Endothelial cell of umbilical vein (primary cell): Measurements from ENCODE around the gene IFIT3. TPM values are rescaled to one million over a fixed set of nuclear protein-coding genes. Genes with fewer than 3 reads are reported as not detected.

Source experiments
- BruUV-seq: library from RNA; stranded (reverse); fragments of 400-500 nt; replicated peaks from 2 replicates; lab custom pipeline; 2021; lab: Mats Ljungman, UMichigan
- CTCF ChIA-PET: fragments of 300-600, 350-600 bp; sonication (Branson Sonifier 250); formaldehyde crosslinking; loops from one replicate; lab custom pipeline; 2021; ENCODE audit warnings: antibody characterized with exemption, inconsistent platforms; lab: Charles Lee
- POLR2A ChIA-PET: fragments of 300-600, 350-600 bp; sonication (Branson Sonifier 250); formaldehyde crosslinking; loops from one replicate; lab custom pipeline; 2021; ENCODE audit warnings: antibody characterized with exemption, inconsistent platforms; lab: Charles Lee
- DNase-seq: peaks from one replicate; pipeline ENCODE4 v3.0.0-alpha.2; 2011; ENCODE audit warnings: low read depth, low spot score
- FAIRE-seq: peaks from 2 replicates; lab custom pipeline; 2011; peaks lifted over from hg19 to GRCh38; lab: Jason Lieb, UNC
- H2AFZ ChIP-seq: 2 replicates; pipeline ENCODE4 v1.6.0; 2012; ENCODE audit warnings: low read depth, low read length, control low read depth, inconsistent platforms
- H3K27ac ChIP-seq: 2 replicates; pipeline ENCODE4 v1.5.1; 2011; ENCODE audit warnings: low read depth, mild to moderate bottlenecking, control low read depth, low read length, moderate library complexity; ENCODE audit not compliant: insufficient read depth
- H3K27me3 ChIP-seq, 2 experiments: 2 replicates each; pipeline versions ENCODE4 v1.6.0 to v1.6.1; 2011; ENCODE audit warnings: low read length in 2 of 2, mixed read lengths in 1 of 2; ENCODE audit not compliant: control insufficient read depth in 2 of 2, insufficient read depth in 2 of 2
- H3K36me3 ChIP-seq, 2 experiments: 2 replicates in 1 of 2; 3 replicates in 1 of 2; pipeline ENCODE4 v1.5.1; 2011; ENCODE audit warnings: low read length in 2 of 2, mild to moderate bottlenecking in 1 of 2, moderate library complexity in 1 of 2; ENCODE audit not compliant: control insufficient read depth in 2 of 2, insufficient read depth in 2 of 2; ENCODE audit errors: extremely low read depth in 1 of 2
- H3K4me1 ChIP-seq: 3 replicates; pipeline ENCODE4 v1.5.1; 2011; ENCODE audit warnings: mild to moderate bottlenecking, low read length; ENCODE audit not compliant: control insufficient read depth, insufficient read depth; ENCODE audit errors: extremely low read depth
- H3K4me2 ChIP-seq: 2 replicates; pipeline ENCODE4 v1.6.1; 2011; ENCODE audit warnings: low read length, control low read depth, mixed read lengths; ENCODE audit not compliant: insufficient read depth
- H3K4me3 ChIP-seq, 3 experiments: fragments of 200-600 bp in 1 of 3; sonication (generic), shearing (Covaris generic) in 1 of 3; replicated peaks in 1 of 3; 2 replicates each; pipeline ENCODE4 v1.5.1; 2011 to 2016; ENCODE audit warnings: control low read depth in 3 of 3, low read length in 3 of 3, mild to moderate bottlenecking in 2 of 3, inconsistent platforms in 1 of 3, low read depth in 1 of 3, moderate library complexity in 1 of 3; ENCODE audit not compliant: insufficient read depth in 1 of 3
- H3K79me2 ChIP-seq: 2 replicates; pipeline ENCODE4 v1.6.0; 2012; ENCODE audit warnings: low read length, inconsistent platforms; ENCODE audit not compliant: control insufficient read depth, insufficient read depth
- H3K9ac ChIP-seq: replicated peaks from 2 replicates; pipeline ENCODE3; 2011; ENCODE audit warnings: low read length, control low read depth; ENCODE audit not compliant: insufficient read depth; ENCODE audit errors: extremely low read depth
- H3K9me1 ChIP-seq: replicated peaks from 3 replicates; pipeline ENCODE4 v1.6.0; 2011; ENCODE audit warnings: mild to moderate bottlenecking, low read length; ENCODE audit not compliant: control insufficient read depth, insufficient read depth; ENCODE audit errors: extremely low read depth
- H3K9me3 ChIP-seq: replicated peaks from 2 replicates; pipeline ENCODE4 v1.5.1; 2012; ENCODE audit warnings: low read length, inconsistent platforms; ENCODE audit not compliant: control insufficient read depth, insufficient read depth
- H4K20me1 ChIP-seq: replicated peaks from 2 replicates; pipeline ENCODE3; 2011; ENCODE audit warnings: mild to moderate bottlenecking, low read length; ENCODE audit not compliant: control insufficient read depth, insufficient read depth; ENCODE audit errors: extremely low read depth
- EZH2 ChIP-seq: IDR thresholded peaks from 2 replicates; pipeline ENCODE4 v1.6.1; 2012; ENCODE audit warnings: borderline replicate concordance, low read depth, mild to moderate bottlenecking, moderate library complexity, low read length, inconsistent platforms; ENCODE audit not compliant: severe bottlenecking
- FOS ChIP-seq: IDR thresholded peaks from 2 replicates; pipeline ENCODE4 v1.6.1; 2011; ENCODE audit warnings: mild to moderate bottlenecking, low read length, moderate library complexity, borderline replicate concordance; ENCODE audit not compliant: insufficient read depth
- GATA2 ChIP-seq: IDR thresholded peaks from 2 replicates; pipeline ENCODE4 v1.7.0; 2011; ENCODE audit warnings: low read depth, mild to moderate bottlenecking, moderate library complexity, mixed read lengths, low read length; ENCODE audit not compliant: insufficient read length, insufficient read depth
- JUN ChIP-seq: IDR thresholded peaks from 2 replicates; pipeline ENCODE4 v1.6.1; 2011; ENCODE audit warnings: borderline replicate concordance, low read depth; ENCODE audit not compliant: insufficient read length, insufficient read depth
- POLR2A ChIP-seq: IDR thresholded peaks from 2 replicates; pipeline ENCODE4 v1.6.1; 2012; ENCODE audit warnings: low read depth, mild to moderate bottlenecking, control low read depth, low read length
- POLR2AphosphoS5 ChIP-seq: IDR thresholded peaks from 2 replicates; pipeline ENCODE4 v1.6.1; 2012; ENCODE audit warnings: low read depth, mild to moderate bottlenecking, control low read depth, low read length, moderate library complexity; ENCODE audit not compliant: insufficient read depth
- dilution Hi-C: fragments of 300-500 bp; cut with MboI; formaldehyde crosslinking; loops from one replicate; pipeline ENCODE4 v1.15.0; 2019; ENCODE audit warnings: low sequenced_read_pairs; ENCODE audit not compliant: extremely low pct_ligation_motif_present
- intact Hi-C: fragments of 100-400 bp; cut with micrococcal nuclease; formaldehyde crosslinking; loops from one replicate; pipeline ENCODE4 v1.10.0; 2022
- polyA plus RNA-seq, 4 experiments: library from polyadenylated mRNA; depleted of rRNA in 3 of 4; stranded (reverse) in 3 of 4; unstranded in 1 of 4; fragments of >200 nt; gene quantifications; 2 replicates each; pipeline versions ENCODE4 v1.2.1 to v1.2.3, GENCODE V29; 2011 to 2012; ENCODE audit warnings: missing spikeins in 1 of 4
- total RNA-seq: library from RNA; stranded (reverse); gene quantifications from 2 replicates; pipeline ENCODE4 v1.2.3, GENCODE V29; 2021

Gene IFIT3
- total and polyA plus RNA-seq, 2 donors (not counting 3 experiments of a cell fraction or from before 2014, with no cell fraction given): 1.2 to 3.1 TPM

DNA sequence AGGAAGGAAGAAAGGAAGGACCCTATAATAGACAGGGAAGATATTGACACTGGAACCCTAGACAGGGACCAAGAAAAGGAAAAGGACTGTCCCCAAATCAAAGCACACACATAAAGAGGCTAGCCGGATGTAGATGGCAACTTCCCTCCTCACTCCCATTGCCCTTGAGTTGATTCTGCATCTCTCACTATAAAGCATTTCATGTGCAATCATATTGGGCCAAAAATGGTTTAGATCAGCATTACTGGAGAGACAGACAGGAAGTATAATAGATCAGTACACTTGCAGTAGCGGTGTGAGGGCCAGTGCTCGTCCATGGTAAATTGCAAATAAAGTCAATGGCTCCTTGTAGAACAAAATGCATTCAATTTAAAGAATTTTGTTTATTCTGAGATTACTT, 8.4 kb downstream of the IFIT3 start:
- Histone ChIP-seq H2AFZ (no peak overlapping the region), H3K9ac (no peak overlapping the region), H3K9me3 (no peaks in the 10 kb centered on the region), H4K20me1 (no peaks in the 10 kb centered on the region), H3K79me2 (no peaks in the 10 kb centered on the region), H3K36me3 (no peaks in the 10 kb centered on the region), H3K27ac (no peak overlapping the region), H3K27me3 (no peaks in the 10 kb centered on the region), H3K9me1 (no peaks in the 10 kb centered on the region), H3K4me3 (no peak overlapping the region), H3K4me2 (no peak overlapping the region), H3K4me1 (peaks cover 4% of the 10 kb centered on the region)
- POLR2A ChIA-PET: no interaction called here
- TF ChIP-seq GATA2 (no peak), POLR2AphosphoS5 (no peak), EZH2 (no peak), POLR2A (no peak), FOS (no peak)
- FAIRE-seq (no peak), DNase-seq (no peak)
- BruUV-seq: no TSS peak
- dilution Hi-C loops (no loop called here), intact Hi-C loops (no loop called here)
- CTCF ChIA-PET: no interaction called here

- peak; percentile 69 for FAIRE-seq
- no peaks in the 10 kb centered on the region for H3K27me3 ChIP-seq
- no peak overlapping the region for H3K9ac ChIP-seq
- H3K4me1 ChIP-seq: peaks cover 2% of the 10 kb centered on the region
- H3K4me2 ChIP-seq: no peak overlapping the region
- DNase-seq: peak; percentile 26
- no peak overlapping the region for H3K4me3 ChIP-seq
- CTCF ChIA-PET: no interaction called here
- no peaks in the 10 kb centered on the region for H4K20me1 ChIP-seq
- no peak overlapping the region for H2AFZ ChIP-seq
- H3K27ac ChIP-seq: no peak overlapping the region
- TF ChIP-seq FOS (peak; percentile 47), JUN (peak; percentile 22), GATA2 (no peak)
- no peaks in the 10 kb centered on the region for H3K36me3 ChIP-seq
- dilution Hi-C loops: no loop called here
- no peaks in the 10 kb centered on the region for H3K9me3 ChIP-seq
- no TSS peak for BruUV-seq
- intact Hi-C loops: no loop called here
- no peaks in the 10 kb centered on the region for H3K79me2 ChIP-seq
- POLR2A ChIA-PET: no interaction called here
- H3K9me1 ChIP-seq: no peaks in the 10 kb centered on the region
Measured at GRCh38 chr10:89337484-89337883, 9.7 kb downstream of the IFIT3 start.
